GM18907 (cell line): ENCODE data around the gene VPS37B.
"Not testable (repeated sequence)": the region's sequence is repeated elsewhere in the genome, so short reads cannot be mapped to it uniquely, and the experiment has no call there.

Experiments
- ATAC-seq: cut with Tn5 transposase; IDR thresholded peaks from one replicate; pipeline ENCODE4 v1.9.1; 2021; ENCODE audit warnings: mild to moderate bottlenecking, moderate library complexity; ENCODE audit not compliant: unreplicated experiment

The VPS37B gene

DNA sequence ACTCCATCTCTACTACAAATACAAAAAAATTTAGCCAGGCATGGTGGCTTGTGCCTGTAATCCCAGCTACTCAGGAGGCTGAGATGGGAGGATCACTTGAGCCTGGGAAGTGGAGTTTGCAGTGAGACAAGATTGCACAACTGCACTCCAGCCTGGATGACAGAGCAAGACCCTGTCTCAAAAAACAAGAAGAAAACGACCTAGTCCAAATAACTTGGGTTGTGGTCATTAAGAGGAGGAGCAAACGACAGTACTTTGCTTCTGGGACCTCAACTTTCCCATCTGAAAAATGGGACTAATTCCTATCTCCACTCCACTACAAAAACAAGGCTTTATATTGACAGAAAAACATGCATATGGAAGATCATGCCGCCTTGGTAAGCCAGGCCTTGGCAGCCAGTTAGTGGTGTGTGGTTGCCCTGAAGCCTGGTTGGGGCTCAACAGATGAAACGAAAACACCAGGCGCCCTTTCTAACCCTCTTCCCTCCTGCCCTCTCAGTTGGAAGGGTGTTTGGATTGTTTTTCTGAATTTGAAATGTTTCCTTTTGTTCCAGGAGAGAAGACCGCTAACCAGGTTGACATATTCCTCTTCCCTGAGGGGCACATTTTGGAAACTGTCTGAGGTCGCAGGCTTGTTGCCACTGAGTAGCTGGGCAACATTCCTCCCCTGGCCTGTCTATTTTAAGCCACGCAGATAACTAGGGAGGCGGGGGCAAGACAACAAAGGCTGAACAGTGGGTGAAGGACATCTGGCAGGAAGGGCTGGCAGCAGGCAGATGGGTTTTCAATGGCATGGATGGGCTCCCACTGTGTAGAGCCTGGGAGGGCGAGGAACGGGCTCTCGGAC is 13.7 kb upstream of the VPS37B start:
- no peak for ATAC-seq

- no peak for ATAC-seq
Observed at GRCh38 chr12:122908915-122909314, 13.0 kb upstream of the VPS37B start.

DNA sequence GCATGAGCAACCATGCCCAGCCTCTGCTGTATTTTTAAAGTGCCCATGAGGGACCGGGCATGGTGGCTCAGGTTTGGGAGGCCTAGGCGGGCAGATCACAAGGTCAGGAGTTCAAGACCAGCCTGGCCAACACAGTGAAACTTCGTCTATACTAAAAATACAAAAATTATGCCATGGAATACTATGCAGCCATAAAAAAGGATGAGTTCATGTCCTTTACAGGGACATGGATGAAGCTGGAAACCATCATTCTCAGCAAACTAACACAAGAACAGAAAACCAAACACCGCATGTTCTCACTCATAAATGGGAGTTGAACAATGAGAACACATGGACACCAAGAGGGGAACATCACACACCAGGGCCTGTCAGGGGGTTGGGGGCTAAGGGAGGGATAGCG is 9.3 kb upstream of the VPS37B start:
- ATAC-seq, result not testable (repeated sequence)

DNA sequence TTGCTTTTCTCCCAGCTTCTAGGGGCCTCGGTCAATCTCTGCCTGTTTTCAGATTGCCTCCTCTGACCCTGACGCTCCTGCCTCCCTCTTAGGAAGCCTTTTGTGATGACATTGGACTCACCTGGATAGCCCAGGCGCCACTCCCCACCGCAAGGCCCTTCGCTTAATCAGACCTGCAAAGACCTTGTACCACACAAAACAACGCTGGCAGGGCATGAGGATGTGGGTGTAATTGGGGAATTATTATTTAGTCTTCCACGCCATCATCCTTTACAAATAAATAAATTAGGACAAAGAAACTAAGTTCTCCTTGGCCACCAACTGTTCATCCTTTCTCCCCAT is 7.7 kb upstream of the VPS37B start:
- ATAC-seq, result no peak

DNA sequence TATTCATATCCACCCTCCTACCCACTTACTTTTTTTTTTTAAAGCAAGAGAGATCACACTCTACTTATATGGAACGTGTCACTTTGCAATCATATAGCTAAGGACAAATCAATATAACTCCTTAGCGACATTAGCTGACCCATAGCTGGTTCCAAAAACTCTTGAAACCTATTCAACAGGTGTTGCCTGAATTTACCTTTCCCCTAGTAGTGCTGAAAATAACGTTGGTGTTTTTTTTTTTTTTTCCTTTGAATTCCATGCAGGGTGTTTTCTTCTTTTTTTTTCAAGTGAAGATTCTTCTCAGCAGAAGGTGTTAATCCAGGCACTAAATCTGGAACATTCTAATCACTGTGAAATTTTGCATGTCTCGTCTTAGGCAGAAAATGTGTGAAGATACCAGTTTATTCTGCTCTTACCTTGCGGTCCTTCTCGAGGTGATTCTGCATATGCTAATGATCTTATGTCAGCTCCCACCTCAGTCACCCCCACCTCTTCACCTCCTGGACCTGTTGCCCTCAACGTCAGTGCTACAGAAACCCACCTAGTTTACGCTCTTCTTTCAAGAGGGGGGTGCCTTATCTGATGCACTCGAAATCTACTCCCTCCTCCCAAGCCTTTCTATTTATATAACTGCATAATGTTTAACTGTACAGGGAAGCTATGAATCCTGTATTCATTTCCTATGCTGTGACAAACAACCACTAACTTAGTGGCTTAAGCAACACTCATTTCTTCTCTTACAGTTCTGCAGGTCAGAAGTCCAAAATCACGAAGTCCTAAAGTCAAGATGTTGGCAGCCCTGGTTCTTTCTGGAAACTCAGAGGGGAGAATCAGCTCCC is 7.1 kb upstream of the VPS37B start:
- ATAC-seq, result no peak

DNA sequence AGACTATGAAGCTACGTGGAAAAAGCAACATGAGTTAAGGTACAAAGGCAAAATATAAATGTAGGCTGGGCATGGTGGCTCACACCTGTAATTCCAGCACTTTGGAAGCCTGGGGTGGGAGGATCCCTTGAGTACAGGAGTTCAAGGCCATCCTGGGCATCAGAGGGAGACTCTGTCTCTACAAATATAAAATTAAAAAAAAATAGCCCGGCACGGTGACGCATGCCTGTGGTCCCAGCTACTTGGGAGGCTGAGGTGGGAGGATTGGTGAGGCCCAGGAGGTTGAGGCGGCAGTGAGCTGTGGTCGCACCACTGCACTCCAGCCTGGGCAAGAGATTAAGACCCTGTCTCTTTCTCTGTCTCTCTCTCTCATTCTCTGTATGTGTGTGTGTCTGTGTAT is 4.0 kb upstream of the VPS37B start:
- ATAC-seq, result no peak

DNA sequence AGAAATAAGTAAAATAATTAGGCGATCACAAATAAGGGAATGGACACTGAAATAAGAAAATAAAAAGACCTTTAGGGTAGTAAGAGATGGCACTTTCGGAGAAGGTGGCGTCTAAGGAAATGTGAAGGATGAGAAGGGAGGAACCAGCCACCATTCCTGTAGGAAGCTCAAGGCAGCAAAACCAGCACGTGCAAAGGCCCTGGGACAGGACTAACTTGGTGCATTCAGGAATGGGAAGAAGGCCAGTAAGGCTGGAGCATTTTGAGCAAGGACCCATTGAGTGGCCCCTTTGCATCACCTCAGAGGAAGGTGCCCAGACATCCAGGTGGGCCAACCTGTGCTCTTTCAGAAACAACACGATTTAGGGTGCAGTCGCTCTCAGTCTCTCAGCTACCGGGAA is 738 bp upstream of the VPS37B start:
- no peak for ATAC-seq

GRCh38 chr12:122895320-122895703 is 612 bp downstream of the VPS37B start:
- ATAC-seq, result no peak

GRCh38 chr12:122894193-122895121 is 1.5 kb downstream of the VPS37B start:
- ATAC-seq, result no peak

GRCh38 chr12:122893208-122894153 is 2.4 kb downstream of the VPS37B start:
- no peak for ATAC-seq

- not testable (repeated sequence) for ATAC-seq
Observed at GRCh38 chr12:122892724-122893123, 3.2 kb downstream of the VPS37B start.

DNA sequence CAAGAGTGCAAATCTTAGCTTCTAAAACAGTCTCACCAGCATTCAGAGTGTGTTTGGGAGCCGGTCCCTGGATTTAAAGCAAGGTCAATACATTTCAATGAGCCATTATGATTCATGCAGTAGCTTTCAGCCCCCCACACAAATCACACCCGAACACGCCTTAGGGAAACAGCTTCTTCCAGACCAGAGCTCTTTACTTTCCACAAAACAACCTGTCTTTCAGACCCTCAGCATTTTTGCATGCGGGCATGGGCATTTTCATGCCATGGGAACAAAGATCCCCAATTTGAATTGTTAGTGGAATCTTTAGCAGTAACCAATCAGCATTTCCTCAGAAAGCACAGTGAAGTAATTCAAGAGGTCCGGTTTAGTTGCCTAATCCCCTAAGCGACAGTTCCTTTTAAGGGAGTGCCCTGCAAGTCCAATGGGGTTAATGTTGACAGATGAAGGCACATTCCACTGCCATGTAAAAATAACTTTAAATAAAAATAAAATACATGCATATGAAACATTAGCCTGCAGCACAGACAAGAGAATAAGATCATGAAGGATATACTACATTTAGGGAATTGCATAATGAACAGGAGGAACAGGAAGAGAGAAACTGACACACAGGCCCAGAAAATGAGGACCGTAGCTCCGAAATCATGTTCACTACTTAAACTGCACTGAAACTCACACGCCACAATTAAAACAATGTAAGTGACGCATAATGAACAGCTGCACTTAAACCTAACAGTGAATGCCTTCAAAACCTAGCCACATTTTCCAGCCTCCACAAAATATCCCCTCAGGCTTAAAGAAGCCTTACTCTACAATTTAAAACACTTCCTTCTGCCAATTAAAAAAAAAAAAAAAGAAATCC is 4.0 kb downstream of the VPS37B start:
- ATAC-seq, result no peak

DNA sequence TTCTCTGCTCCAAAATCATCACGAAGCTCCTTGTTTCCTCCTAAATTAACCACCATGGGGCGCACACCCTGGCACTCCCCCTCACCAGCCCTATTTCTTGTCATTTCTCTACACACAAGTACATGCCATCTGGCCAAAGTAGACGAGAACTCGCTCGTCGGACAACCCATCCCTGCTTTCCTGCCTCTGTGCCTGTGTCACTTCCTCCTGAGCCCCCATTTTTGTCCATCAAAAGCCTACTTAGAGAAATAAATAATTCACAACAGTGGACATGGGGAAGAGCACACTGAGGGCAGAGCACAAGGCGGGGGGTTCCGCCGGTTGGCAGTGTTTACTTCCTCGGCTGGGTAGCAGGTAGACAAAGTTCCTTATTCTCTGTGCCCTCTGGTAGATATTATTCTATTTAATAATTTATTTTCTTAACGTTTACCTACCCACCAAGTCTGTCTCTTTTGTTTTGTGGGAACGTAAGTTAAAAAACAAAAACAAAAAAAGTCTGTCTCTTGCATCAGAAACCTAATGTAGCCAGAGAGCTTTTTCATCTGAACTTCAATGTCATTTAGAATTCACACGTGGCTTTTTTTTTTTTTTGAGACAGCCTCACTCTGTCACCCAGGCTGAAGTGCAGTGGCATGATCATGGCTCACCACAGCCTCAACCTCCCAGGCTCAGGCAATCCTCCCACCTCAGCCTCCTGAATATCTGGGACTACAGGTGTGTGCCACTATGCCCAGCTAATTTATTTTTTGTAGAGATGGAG is 6.0 kb downstream of the VPS37B start:
- no peak for ATAC-seq

DNA sequence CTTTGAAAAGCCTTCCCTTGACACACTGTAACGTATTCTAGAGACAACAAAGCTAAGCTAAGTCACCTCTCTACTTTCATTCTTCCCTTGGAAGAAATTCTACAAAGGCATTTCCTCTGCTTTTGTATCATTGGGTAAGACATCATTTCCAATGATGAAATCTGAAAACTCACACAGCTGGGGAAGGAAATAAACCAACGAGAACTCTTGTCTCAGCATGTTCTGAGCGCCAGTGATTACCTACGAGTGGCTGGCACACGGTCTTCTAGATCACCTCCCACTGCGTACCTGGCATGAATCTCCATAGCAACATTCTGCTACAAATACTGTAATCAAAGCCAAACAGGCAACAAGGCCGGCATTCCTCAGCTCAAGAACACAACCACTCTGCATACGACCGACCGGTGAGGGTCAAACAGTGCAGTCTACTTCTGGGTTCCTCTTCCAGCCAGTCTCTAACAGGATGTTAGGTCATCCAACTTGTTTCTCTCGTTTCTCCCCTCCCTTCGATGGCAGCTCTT is 7.6 kb downstream of the VPS37B start:
- no peak for ATAC-seq

DNA sequence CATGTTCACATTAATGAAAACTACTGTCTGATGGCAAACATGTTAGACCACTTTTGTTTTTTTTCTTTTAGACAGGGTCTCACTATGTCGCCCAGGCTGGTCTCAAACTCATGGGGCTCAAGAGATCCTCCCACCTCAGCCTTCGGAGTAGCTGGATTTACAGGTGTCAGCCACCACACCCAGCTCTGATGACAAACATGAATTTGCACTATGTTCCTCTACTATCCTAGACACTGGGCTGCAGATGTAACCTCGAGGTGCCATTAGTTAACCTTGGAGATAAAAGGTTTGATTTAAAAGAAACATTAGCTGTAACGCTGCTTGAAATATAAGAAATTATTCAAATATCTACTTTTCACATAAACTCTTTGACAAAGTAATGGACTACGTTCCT is 8.1 kb downstream of the VPS37B start:
- ATAC-seq, result peak; percentile 41

- peak; percentile 79 for ATAC-seq
Observed at GRCh38 chr12:122886851-122887818, 8.8 kb downstream of the VPS37B start.

GRCh38 chr12:122886161-122886560 is 9.8 kb downstream of the VPS37B start:
- ATAC-seq, result no peak
